HG03097 (cell line): ENCODE data around the gene EHD1.
"Not testable (repeated sequence)": the region's sequence is repeated elsewhere in the genome, so short reads cannot be mapped to it uniquely, and the experiment has no call there.

Source experiments
- ATAC-seq: cut with Tn5 transposase; IDR thresholded peaks from one replicate; pipeline ENCODE4 v1.9.1; 2021; ENCODE audit not compliant: unreplicated experiment, low FRiP score

The EHD1 gene

DNA sequence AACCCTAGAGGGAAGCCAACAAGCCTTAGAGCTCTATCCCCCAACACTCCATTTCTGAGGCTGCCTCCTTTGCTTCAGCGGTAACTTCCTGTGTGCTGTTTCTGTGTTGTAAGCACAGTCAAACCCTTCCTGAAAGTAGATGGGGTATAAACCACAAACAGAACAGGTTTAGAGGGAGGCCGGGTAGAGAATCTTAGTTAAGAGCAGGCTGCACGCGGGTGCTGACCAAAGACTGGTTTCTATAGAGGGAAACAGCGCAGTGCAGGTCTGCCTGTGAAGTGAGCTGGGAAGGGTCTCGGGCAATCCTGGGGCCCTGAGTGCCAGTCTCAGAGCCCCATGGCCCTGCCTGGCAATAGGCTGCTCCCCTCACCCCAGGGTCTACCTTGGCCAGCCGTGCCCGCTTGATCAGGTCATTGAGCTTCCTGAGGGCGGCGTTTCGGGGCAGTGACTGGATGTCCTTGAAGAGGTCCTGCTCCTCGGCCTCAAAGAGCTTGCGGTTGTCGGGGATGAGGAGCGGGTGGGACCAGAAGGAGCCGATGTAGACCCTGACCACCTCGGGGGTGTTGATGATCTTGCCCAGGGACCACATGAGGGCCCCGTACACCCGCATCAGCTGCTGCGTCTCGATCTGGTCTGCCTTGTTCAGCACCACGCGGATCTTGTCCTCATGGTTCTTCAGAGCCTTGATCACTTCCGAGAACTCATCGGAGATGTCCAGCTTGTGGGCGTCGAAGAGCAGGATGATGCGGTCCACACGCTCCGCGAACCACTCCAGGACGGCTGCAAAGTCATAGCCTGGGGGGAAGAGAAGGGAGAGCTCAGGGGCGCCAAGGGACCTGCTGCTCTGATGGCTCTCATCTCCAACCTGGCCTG, 18.6 kb downstream of the EHD1 start:
- peak; percentile 71 for ATAC-seq

DNA sequence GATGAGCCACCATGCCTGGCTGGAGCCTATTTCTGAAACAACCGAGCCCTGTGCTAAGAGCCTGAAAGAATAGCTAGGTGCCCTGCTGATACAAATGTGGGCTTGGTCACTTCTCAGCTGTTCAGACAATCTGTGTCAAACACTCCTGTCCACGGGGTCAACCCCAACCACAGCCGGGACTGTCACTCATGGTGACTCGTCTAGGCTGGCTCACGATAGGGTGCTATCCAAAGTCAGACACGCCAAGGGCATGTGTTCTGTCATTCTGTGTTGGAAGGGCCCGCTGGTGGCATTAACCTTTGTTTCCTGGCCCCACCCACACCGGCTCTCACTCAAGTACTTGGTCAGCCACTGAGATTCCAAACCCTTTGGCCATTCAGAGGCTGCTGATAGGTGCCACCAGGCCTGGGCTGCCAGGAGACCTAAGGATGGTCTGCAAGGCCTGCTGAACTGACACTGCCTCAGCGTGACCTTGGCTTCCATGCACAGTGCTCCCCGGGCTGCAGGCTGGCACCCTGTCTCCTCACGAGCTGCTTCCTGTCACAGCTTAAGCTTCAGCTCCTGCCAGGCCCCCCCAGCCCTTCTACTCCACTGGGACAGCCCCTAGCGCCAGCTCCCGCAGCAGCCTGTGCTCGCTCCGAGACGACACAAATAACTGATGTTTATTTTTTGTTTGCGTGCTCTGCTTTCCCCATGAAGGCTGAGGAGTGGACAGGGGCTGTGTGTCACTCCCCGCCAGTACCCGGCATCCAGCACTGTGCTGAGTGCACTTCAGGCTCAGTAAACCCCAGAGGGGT, 19.8 kb downstream of the EHD1 start:
- ATAC-seq = peak; percentile 22

DNA sequence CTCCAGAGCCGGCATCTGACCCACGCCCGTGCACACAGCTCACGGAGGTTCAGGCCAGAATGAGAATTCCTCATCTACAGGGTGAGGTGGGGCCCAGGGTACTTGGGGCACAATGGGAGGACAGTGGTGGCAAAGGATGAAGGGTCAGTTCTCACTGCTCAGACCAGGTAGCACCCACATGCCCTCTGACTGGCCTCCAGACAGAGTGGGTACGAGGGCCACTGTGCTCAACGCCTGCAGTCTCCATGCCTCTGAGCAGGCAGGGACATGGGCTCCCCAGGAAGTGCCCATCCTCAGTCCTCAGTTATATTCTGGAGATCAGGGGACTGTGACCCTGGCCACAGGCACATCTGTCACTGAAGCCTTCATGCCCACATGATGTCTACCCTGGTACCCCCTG, 20.9 kb downstream of the EHD1 start:
- no peak for ATAC-seq

DNA sequence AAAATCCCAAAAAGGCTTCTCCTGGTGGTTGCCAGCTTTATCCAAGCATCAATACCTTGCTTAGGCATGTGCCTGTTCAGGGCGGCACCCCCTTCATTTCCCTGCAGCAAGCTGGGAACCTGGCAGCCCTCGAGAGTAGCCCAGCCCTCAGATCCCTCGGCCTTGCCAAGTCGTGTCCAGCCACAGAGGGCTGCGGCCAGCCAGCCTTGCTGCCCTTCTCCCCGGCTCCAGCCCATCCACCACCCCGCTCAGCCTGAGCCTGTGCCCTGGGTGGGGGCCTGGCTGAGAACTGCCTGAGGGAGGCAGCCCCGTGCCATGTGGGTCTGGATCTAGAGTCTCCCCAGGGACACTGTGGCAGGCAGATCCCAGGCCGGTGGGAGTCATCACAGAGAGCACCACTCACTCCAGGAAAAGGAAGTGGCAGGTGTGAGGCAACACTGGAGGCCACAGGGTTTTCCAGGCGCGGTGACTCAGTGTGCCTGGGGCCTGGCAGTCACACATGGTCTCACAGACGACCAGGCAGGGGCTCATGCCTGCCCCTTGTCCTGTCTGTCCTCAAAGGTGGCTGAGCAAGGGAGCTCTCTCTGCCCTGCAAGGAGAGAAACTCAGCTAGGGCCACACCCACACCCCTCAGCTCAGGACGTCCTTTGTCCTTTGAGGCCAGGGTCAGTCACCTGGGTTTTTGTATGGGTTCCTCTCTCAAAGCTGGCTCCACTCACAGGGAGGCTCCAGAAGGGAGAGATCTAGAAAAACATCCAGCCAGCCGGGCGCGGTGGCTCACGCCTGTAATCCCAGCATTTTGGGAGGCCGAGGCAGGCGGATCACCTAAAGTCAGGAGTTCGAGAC, 21.8 kb downstream of the EHD1 start:
- ATAC-seq = no peak

DNA sequence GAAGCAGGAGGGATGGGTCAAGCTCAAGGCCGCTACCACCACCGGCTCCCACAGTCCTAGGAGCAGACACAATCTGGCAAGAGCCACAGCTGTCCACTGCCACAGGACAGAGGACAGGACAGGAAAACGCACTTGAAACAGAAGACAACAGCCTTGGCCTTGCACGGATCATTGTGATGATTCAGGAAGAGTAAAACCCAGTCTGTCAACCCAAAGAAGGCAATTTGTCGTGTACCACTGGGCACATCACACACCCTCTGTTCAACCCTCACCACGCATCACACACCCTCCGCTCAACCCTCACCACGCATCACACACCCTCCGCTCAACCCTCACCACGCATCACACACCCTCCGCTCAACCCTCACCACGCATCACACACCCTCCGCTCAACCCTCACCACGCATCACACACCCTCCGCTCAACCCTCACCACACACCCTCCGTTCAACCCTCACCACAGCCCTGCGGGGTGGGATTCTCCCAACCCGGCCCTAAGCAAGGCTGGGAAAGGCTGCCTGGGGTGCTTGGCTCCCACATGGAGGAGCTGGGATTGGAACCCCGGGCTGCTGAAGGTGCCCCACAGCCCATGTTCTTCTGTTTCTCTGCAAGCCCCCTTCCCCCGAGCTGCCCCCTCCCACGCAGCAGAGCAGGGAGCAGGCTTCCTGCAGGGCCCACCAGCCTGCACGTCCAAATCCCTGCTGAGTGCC, 22.7 kb downstream of the EHD1 start:
- ATAC-seq = no peak

DNA sequence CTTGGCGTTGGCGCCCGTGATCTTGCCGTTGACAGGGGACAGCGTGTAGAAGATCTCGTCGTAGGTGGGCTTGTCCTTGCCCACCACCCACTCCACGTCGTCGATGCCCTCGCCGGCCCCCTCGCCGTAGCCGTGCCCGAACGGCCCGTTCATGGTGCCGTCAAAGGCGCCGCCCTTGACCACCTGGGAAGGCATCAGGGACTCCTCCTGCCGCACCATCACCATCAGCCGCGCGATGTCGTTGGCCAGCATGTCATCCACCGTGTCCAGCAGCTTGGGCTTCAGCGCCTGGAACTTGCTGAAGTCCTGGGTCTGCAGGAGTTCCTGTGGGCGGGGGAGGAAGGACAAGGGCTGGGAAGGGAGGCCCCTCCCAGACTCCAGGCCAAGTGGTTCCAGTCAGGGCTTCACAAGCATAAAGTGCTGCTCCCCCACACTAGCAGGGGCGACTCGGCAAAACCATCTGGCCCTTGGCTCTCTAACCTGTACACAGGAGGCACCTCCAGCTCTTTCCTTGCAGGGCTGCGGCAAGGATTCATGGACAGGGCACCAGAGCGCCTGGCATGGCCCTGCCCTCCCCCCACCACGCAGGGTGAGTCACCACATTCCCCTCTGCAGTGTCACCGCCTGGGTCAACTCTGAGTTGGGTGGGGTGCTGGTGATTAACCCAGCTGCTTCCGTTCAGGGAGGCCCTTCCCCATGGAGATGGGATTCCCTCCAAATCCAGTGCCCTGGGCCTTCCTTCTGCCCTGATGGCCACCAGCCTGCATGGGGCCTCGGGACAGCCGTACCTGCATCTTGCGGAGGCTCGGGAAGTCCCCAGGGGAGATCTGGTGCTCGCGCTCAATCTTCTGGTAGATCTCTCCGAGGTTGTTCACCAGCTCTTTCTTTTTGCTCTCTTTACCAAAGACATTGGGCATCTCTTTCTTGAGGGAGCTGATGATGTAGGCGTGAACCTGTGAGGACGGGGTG, 23.6 kb downstream of the EHD1 start:
- no peak for ATAC-seq

DNA sequence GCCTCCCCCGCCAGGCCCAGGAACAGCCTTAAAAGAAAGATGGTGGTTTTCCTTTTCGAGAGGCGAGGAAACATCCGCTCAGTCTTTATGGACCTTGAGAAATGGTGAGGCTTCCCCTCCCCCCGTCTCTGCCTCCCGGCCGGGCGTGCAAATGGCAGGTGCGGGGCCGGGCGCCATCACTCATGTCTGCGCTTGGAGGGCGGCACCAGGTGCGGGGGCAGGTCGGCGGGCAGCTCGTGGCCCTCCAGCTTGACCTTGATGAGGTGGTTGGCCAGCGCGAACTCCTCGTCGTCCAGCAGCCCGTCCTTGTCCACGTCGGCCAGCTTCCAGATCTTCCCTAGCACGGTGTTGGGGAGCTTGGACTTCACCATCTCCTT, 24.3 kb downstream of the EHD1 start:
- ATAC-seq = no peak

DNA sequence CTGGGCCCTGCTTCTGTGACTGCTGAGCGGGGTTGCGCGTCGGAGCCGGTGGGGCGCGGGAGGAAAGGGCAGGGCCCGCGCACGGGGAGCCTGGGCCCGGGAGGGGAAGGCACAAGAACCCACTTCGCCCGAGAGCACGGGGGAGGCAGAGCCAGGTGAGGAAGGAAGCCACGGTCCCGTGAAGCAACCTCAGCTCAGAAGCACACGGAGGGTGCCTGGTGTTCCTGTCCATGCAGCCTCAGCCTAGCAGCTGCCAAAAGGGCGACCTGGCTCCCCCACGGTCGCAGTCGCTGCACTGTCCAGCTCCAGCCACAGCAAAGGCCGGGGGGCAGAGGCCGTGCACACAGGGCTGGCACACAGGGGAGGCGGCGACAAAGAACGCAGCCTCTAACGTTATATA, 24.7 kb downstream of the EHD1 start:
- no peak for ATAC-seq

DNA sequence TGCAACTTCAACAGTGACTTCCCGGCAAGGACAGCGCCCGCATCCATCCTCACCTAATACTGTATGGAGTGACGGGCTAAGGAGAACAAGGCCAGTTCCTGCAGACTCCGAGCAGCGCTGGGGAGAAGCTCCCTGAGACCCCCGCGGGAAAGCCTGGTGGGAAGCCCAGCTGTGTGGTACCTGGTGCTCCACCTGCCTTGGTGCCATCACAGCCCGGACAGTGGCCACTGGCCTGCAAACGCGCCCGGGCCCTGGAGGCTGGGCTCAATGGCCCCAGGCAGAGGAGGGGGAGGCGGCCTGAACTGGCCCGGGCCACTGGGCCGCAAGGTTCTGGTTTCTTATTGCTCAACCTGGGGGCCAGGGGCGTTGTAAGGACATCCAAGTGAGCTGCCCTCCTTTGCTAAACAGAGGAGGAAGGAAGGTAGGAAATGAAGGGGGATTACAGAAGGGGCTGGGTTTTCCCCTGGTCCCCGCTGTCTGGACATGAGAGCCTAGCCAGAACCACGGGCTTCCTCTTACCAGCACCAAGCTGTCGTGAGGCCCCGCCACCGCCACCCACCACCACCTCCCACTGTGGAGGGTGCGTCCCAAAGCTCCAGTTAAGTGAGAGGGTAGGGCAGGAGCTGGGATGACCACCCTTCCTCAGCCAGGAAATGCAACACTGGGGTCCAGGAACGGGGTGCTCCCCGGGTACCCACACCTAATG, 25.5 kb downstream of the EHD1 start:
- ATAC-seq = no peak

DNA sequence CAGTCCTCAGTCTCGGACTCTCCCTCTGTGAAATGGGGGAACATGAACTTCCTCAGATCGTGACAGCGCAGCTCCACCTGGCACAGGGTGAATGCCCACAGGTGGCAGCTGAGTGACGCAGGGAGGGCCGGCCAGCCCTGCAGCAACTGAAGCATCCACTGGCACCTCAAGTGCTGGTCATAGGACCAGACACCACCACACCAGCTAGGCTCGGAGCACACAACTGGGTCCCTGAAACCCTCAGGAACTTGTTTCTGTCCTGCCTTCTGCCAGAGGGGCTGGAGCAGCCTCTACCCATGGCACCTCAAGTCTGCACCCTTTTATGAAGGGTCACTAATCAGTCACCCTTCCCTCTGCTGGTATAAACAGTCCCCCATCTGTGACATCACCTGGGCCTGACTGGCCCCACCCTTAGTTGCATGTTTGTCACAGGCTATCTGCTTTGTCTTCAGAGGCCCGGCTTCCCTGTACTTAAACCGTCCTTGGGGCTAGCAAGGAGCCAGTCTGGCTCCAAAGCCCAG, 26.5 kb downstream of the EHD1 start:
- no peak for ATAC-seq

DNA sequence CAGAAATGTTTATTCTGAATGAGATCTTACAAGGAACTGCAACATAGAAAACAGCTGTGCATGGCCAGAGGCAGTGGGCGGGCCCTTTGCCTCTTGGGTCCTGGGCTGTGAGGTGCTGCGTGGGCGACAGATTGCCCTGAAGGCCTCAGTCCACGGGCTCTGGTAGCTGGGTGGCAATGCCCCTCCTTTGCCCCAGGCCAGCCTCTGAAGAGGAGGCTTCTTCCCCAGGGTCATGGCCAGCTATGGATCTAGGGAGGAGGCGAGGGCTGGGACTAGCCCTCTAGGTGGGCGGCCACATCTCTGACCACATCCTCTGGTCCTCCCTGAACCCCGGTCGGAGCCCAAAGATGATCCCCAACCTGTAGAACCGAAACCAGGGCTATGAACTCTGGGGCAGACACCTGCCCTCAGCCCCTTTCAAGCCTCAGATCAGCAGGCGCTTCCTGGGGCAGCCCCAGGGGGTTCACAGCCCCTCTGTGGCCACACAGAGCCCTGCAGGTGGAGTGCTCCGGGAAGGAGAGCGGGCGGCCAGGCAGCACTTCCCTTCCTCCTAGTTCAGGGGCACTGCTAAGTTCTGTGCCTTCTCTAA, 27.3 kb downstream of the EHD1 start:
- ATAC-seq = peak; percentile 68

DNA sequence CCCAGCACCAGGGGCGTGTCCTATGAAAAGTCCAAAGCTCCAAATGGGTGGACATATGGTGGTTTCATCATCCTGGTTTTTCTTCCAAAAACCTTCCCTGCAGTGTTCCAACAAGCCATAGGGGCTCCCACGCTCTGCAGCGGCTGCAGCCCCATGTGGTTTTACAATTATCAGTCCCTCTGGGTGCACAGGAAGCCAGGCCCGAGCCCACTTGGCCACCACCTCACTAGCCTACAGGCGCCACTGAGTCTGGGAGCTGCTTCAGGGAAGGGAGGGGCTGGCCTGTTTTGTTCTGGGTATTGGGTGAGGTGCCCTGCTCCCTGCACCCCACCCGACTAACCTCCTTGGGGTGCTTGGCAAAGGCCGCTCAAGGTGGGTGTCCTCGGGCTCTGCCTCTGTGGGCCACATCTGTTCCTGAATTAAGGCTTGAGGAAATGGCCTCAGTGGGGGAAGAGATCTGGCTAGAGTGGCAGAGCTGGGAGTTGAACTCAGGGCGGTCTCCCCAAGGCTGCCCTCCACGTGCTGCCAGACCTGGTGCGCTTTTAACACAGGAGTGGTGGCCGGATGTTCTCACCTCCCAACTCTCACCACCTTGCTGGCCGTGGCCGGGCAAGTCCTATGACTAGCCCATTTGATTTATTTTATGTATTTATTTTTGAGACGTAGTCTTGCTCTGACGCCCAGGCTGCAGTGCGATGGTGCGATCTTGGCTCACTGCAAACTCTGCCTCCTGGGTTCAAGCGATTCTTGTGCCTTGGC, 28.6 kb downstream of the EHD1 start:
- ATAC-seq = no peak

DNA sequence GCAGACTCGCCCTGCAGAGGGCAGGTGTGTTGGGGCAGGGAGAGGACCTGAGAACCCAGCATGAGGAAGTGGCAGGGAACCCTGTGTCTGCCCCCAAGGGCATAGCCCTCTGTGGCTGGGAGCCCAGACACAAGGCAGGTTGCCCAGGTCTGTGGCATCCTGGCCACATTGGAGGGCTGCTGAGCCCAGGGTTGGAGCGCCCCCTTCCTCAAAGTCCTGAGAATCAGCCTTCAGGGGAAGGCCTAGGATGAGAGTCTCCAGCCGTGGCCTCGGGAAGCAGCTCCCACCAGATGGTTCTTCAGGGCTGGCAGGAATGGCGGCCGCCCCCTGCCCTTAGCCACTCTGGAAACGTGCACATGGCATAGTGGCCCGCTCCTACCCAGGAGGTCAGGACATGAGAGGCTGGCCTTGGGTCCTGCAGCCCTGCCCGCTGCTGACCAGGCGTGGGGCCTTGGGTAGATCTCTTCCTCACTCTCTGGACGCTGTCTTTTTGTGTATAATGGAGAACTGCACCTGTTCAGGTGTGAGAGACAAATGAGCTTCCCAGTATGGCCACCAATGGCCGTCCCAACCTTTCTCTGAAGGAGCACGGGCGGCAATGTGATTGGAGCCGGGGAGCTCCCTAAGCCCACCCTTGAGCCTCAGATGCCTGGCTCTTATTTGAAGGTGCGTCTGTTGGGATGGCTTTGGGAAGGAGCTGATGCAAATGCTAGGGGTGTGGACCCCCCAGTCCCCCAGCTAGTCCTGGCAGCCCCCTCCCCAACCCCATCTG, 29.4 kb downstream of the EHD1 start:
- ATAC-seq = no peak

DNA sequence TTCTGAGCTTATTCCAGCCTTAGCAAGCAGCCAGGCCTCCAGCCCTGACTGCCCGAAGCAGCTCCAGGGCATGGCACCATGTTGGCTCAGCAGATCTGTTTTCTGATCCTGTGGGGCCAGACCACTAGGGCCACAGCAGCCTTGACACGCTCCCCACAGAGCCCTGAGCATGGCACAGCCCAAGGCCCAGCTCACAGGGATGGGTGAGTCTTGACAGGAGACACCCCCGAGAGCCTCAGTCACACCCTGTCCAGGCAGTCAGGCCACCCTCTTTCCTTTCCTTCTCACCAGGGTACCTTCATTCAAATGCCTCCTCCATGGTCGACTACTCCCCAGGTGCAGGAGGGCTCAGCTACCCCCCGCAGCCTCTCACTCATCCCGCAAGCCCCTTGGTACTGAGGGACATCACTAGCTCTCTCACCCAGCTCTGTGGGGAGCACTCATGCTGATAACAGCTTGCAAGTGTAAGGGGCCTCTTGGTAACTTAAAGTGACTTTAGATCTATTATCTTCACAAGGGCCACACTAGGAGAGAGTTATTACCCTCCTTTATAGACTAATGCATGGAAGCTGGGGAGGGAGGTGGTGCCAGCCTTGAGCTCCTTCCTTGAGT, 30.1 kb downstream of the EHD1 start:
- no peak for ATAC-seq

DNA sequence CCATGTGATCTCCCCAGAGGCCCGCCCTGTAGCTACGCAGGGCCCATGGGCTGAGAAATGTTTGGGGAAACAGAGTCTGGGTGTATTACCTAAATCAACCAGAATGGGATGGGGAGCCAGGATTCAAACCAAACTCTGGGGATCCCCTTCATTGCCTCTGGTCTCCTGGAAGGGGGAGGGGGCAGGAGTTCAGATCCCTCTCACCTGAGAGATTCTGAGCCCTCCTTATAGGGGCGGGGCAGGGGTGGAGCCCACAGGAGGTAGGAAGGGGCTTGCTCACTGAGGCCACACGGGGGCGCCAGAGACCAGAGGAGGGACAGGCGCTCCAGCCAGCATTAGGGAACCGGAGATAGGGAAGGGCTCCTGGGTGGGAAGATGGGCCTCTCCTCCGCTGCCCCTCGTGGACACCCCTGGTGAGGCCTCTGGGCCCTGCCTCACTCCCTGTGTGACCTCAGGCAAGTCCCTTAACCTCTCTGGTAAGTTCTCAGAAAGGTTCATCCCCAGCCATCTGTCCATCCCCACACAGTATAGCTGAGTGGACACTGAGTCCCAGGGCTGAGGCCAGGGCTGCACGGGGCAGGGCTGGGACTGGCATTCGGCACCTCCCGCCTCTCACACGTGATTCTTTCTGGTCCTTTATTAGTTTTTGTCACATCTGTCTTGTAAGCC, 31.3 kb downstream of the EHD1 start:
- no peak for ATAC-seq

DNA sequence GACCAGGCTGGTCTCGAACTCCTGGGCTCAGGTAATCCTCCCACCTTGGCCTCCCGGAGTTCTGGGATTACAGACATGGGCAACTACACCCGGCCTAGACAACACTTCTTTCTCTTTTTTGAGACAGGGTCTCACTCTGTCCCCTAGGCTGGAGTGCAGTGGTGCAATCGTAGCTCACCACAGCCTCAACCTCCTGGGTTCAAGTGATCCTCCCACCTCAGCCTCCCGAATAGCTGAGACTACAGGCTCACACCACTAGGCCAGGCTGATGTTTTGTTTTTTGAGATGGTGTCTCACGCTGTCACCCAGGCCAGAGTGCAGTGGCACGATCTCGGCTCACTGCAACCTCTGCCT, 32.7 kb downstream of the EHD1 start:
- not testable (repeated sequence) for ATAC-seq
